K562 (cell line): ENCODE results near the gene TNN. TPM values are rescaled to one million over a fixed set of nuclear protein-coding genes. Genes with fewer than 3 reads are reported as not detected.
A peak's percentile ranks its signal among the peaks of the same experiment; 100 is the strongest.

Experiments used
- ATAC-seq: fragments of 200-7000 bp; cut with Tn5 transposase; 3 replicates; pipeline ENCODE4 v1.9.1; 2020; ENCODE audit warnings: moderate library complexity
- BruUV-seq: library from RNA; stranded (reverse); fragments of 400-500 nt; replicated peaks from 2 replicates; lab custom pipeline; 2021; lab: Mats Ljungman, UMichigan
- CTCF ChIA-PET: fragments of 300-600 bp; formaldehyde crosslinking; extraction: SDS; loops from one replicate; lab custom pipeline; 2021; ENCODE audit warnings: low intra/inter-chr PET ratio; lab: Yijun Ruan, JAX
- POLR2A ChIA-PET: fragments of 300-600, 350-650 bp; sonication (Branson Sonifier 250); formaldehyde crosslinking; extraction: SDS; loops from one replicate; lab custom pipeline; 2021; ENCODE audit warnings: antibody characterized with exemption, inconsistent platforms; lab: Yijun Ruan, JAX
- DNase-seq, 4 experiments: peaks; one replicate each; pipeline versions ENCODE4 v3.0.0 to v3.0.0-alpha.2; 2011 to 2018; ENCODE audit warnings: low spot score in 3 of 4, mixed read lengths in 3 of 4; ENCODE audit errors: extremely low read depth in 1 of 4
- FAIRE-seq: peaks from 2 replicates; lab custom pipeline; 2011; peaks lifted over from hg19 to GRCh38; lab: Jason Lieb, UNC
- H2AFZ ChIP-seq: 2 replicates; pipeline ENCODE4 v1.6.0; 2011; ENCODE audit warnings: low read depth, low read length, control low read depth, inconsistent platforms
- H3K27ac ChIP-seq: fragments of 200-600 bp; 3 replicates; pipeline ENCODE4 v1.8.0; 2011; ENCODE audit warnings: low read depth, mild to moderate bottlenecking, control low read depth, inconsistent platforms, low read length, moderate library complexity, mixed read lengths; ENCODE audit errors: extremely low read depth
- H3K27me3 ChIP-seq, 2 experiments: fragments of 300-600 bp in 1 of 2; 2 replicates in 1 of 2; 3 replicates in 1 of 2; pipeline versions ENCODE4 v1.6.0 to v1.8.0; 2011; ENCODE audit warnings: inconsistent platforms in 2 of 2, low read length in 2 of 2, mild to moderate bottlenecking in 1 of 2, mixed read lengths in 1 of 2, moderate library complexity in 1 of 2; ENCODE audit not compliant: control insufficient read depth in 2 of 2, insufficient read depth in 2 of 2
- H3K36me3 ChIP-seq: fragments of 300-600 bp; 3 replicates; pipeline ENCODE4 v1.8.0; 2011; ENCODE audit warnings: mild to moderate bottlenecking, low read length, inconsistent platforms; ENCODE audit not compliant: control insufficient read depth, insufficient read depth
- H3K4me1 ChIP-seq, 2 experiments: fragments of 200-600 bp in 1 of 2; replicated peaks in 1 of 2; 2 replicates in 1 of 2; 3 replicates in 1 of 2; pipeline versions ENCODE4 v1.5.1 to v1.8.0; 2011; ENCODE audit warnings: inconsistent platforms in 2 of 2, low read length in 2 of 2, mild to moderate bottlenecking in 1 of 2, mixed read lengths in 1 of 2, moderate library complexity in 1 of 2; ENCODE audit not compliant: control insufficient read depth in 2 of 2, insufficient read depth in 2 of 2
- H3K4me2 ChIP-seq: 2 replicates; pipeline ENCODE4 v1.6.1; 2011; ENCODE audit warnings: low read length, control low read depth, inconsistent platforms, mixed read lengths; ENCODE audit not compliant: insufficient read depth
- H3K4me3 ChIP-seq: fragments of 200-600 bp; sonication (generic), shearing (Covaris generic); 2 replicates; pipeline ENCODE4 v1.5.1; 2016; ENCODE audit warnings: control low read depth, inconsistent platforms
- H3K79me2 ChIP-seq: fragments of 200-600 bp; 3 replicates; pipeline ENCODE4 v1.8.0; 2011; ENCODE audit warnings: low read length, inconsistent platforms; ENCODE audit not compliant: control insufficient read depth, insufficient read depth
- H3K9ac ChIP-seq, 2 experiments: 2 replicates each; pipeline versions ENCODE4 v1.6.0 to v1.6.1; 2011; ENCODE audit warnings: low read depth in 2 of 2, low read length in 2 of 2, control low read depth in 1 of 2, inconsistent platforms in 1 of 2, mild to moderate bottlenecking in 1 of 2, mixed read lengths in 1 of 2; ENCODE audit not compliant: insufficient read depth in 1 of 2
- H3K9me1 ChIP-seq: one replicate; pipeline ENCODE4 v1.6.0; 2011; ENCODE audit warnings: inconsistent platforms, mild to moderate bottlenecking, low read length, moderate library complexity; ENCODE audit not compliant: control insufficient read depth, insufficient read depth
- H3K9me3 ChIP-seq: replicated peaks from 2 replicates; pipeline ENCODE4 v1.5.1; 2011; ENCODE audit warnings: low read depth, low read length, inconsistent platforms; ENCODE audit not compliant: control insufficient read depth, insufficient read depth
- H4K20me1 ChIP-seq: replicated peaks from 2 replicates; pipeline ENCODE4 v1.6.1; 2011; ENCODE audit warnings: low read length, inconsistent platforms, mixed read lengths; ENCODE audit not compliant: control insufficient read depth, insufficient read depth
- EGR1 ChIP-seq: fragments of 450-650 bp; conservative IDR thresholded peaks from 2 replicates; pipeline ENCODE4 v1.6.1; 2017; ENCODE audit warnings: mild to moderate bottlenecking
- GATAD2A ChIP-seq: fragments of 450-650 bp; IDR thresholded peaks from 2 replicates; pipeline ENCODE4 v1.6.1; 2017
- whole genome bisulfite sequencing: fragments of 100-300 bp; shearing (Covaris generic); methylation state at CpG from one replicate; pipeline ENCODE4 v1.1.6; 2016; ENCODE audit warnings: low coverage, mixed read lengths; ENCODE audit not compliant: insufficient coverage; ENCODE audit errors: missing lambda C conversion rate; 5-methylcytosine and 5-hydroxymethylcytosine counted together
- in situ Hi-C: fragments of 300-500 bp; cut with MboI; formaldehyde crosslinking; loops from 4 replicates; pipeline ENCODE4 v1.15.0; 2018; ENCODE audit warnings: inconsistent platforms, mixed read lengths
- intact Hi-C: fragments of 100-400 bp; cut with micrococcal nuclease; formaldehyde crosslinking; loops from 2 replicates; pipeline ENCODE4 v1.14.2; 2022
- polyA plus RNA-seq, 8 experiments: library from polyadenylated mRNA; depleted of rRNA in 4 of 8; stranded (reverse) in 5 of 8; unstranded in 3 of 8; fragments of >200 nt; fragmentation: Nextera tagmentation in 2 of 8; fragmentation: Illumina TruSeq in 1 of 8; extraction: Ambion mirVana in 2 of 8; extraction: Trizol in 1 of 8; gene quantifications; 2 replicates each; pipeline versions ENCODE4 v1.2.1 to v1.2.3, GENCODE V29; 2011 to 2014; ENCODE audit warnings: inconsistent platforms in 1 of 8, missing spikeins in 1 of 8
- total RNA-seq, 7 experiments: library from RNA; depleted of rRNA in 6 of 7; stranded (reverse); fragments of >200 nt in 6 of 7; fragmentation: Illumina TruSeq in 2 of 7; extraction: Trizol in 2 of 7; gene quantifications; 2 replicates each; pipeline versions ENCODE4 v1.2.1 to v1.2.3, GENCODE V29; 2011 to 2021; ENCODE audit warnings: low replicate concordance in 1 of 7
- TF ChIP-seq, protein P1 (sequence below): fragments of 450-650 bp; IDR thresholded peaks from 2 replicates; pipeline ENCODE4 v1.6.1; 2016; ENCODE audit warnings: borderline replicate concordance

Gene TNN
- total and polyA plus RNA-seq, 9 of the 15 experiments (the other 6 are each of a cell fraction or from before 2014, with no cell fraction given) = 0.01 to 0.09 (median 0.07) TPM; not detected in 4

DNA sequence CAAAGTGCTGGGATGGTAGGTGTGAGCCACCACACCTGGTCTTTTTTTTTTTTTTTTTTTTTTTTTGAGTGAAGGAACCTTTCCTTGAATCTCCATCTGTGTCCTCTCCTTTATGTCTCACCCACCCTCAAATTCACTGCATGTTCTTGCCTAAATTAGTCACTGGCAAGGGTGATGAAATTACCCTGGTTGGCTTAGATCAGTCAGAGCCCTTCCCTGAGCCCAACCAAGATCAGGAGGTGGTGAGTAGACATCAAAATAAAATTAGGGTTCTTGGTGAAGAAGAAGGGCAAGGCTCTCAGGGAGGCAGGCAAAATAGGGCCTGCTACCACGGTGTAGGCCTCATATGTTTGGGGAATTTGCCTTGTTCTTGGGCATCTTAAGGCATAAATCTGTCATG, 5.3 kb upstream of the TNN start (continued):
- TF ChIP-seq, protein P1, sequence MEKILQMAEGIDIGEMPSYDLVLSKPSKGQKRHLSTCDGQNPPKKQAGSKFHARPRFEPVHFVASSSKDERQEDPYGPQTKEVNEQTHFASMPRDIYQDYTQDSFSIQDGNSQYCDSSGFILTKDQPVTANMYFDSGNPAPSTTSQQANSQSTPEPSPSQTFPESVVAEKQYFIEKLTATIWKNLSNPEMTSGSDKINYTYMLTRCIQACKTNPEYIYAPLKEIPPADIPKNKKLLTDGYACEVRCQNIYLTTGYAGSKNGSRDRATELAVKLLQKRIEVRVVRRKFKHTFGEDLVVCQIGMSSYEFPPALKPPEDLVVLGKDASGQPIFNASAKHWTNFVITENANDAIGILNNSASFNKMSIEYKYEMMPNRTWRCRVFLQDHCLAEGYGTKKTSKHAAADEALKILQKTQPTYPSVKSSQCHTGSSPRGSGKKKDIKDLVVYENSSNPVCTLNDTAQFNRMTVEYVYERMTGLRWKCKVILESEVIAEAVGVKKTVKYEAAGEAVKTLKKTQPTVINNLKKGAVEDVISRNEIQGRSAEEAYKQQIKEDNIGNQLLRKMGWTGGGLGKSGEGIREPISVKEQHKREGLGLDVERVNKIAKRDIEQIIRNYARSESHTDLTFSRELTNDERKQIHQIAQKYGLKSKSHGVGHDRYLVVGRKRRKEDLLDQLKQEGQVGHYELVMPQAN = no peak

DNA sequence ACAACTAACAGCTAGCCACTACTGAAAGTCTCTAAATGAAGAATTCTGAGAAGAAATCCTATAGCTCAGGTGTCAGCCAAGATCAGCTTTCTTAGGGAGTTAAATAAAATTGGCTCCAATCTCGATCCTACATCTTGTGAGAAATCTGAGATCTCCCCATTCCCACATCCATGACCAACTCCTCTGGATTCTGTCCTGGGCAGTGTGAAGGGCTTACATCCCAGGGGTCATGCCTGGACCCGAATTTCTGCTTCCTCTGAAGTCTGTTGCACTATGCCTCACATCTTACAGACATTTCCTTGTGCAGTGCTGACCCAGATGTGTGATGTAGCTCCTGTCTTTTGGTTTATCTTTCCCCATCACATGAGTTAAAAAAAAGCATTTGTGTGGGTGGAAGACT, 4.8 kb upstream of the TNN start:
- TF ChIP-seq EGR1 (peak; percentile 30; the same call in 1 of the 2 replicates), GATAD2A (no peak)
- Histone ChIP-seq H3K4me3 (no peak overlapping the region), H3K27ac (no peak overlapping the region), H3K79me2 (no peaks in the 10 kb centered on the region), H2AFZ (no peak overlapping the region), H3K9ac (no peak overlapping the region), H3K9me1 (no peaks in the 10 kb centered on the region), H3K4me1 (no peaks in the 10 kb centered on the region), H3K4me2 (no peak overlapping the region), H3K36me3 (no peaks in the 10 kb centered on the region), H4K20me1 (no peaks in the 10 kb centered on the region), H3K9me3 (no peaks in the 10 kb centered on the region), H3K27me3 (peaks cover 14 to 17% of the 10 kb centered on the region in 2 experiments; a peak in 4 of 5 replicates)
- CTCF ChIA-PET = no interaction called here
- no TSS peak for BruUV-seq
- WGBS = 0% methylated on average over 2 of the region's 2 CpGs
- intact Hi-C loops = no loop called here
- DNase-seq (no peak), FAIRE-seq (no peak), ATAC-seq (no peak)
- in situ Hi-C loops = no loop called here
- POLR2A ChIA-PET = interaction anchor here (0.6 to 1.7 kb wide), 2 partner anchors 27 to 40 kb away, joined by 3 to 5 read pairs; no protein-coding TSS in a partner anchor
